ENCODE results near the gene DLG2. TPM values are rescaled to one million over a fixed set of nuclear protein-coding genes. Genes with fewer than 3 reads are reported as not detected.

DLG2 gene
- total RNA-seq, 1 donor from 2014 or later = 0.40 TPM

GRCh38 chr11:84227970-84228665 lies 1399.0 kb downstream of the DLG2 start:
- no peak for DNase-seq (ENCODE audit: low read depth in 2 of 2)

GRCh38 chr11:84224042-84224441 lies 1403.1 kb downstream of the DLG2 start:
- DNase-seq (ENCODE audit: low read depth in 2 of 2) = no peak

- no peak for DNase-seq (ENCODE audit: low read depth in 2 of 2)
These were observed 1408.8 kb downstream of the DLG2 start for GRCh38 chr11:84218318-84218717.

GRCh38 chr11:84215672-84216071 lies 1411.5 kb downstream of the DLG2 start:
- DNase-seq (ENCODE audit: low read depth in 2 of 2) = no peak

GRCh38 chr11:84214557-84214956 lies 1412.6 kb downstream of the DLG2 start:
- no peak for DNase-seq (ENCODE audit: low read depth in 2 of 2)

- DNase-seq (ENCODE audit: low read depth in 2 of 2) = no peak
These were observed 1414.4 kb downstream of the DLG2 start for GRCh38 chr11:84212468-84213390.

- no peak for DNase-seq (ENCODE audit: low read depth in 2 of 2)
These were observed 1415.2 kb downstream of the DLG2 start for GRCh38 chr11:84211896-84212295.

GRCh38 chr11:84194696-84195095 lies 1432.4 kb downstream of the DLG2 start:
- DNase-seq (ENCODE audit: low read depth in 2 of 2) = no peak

- no peak for DNase-seq (ENCODE audit: low read depth in 2 of 2)
These were observed 1433.4 kb downstream of the DLG2 start for GRCh38 chr11:84193706-84194105.

- no peak for DNase-seq (ENCODE audit: low read depth in 2 of 2)
These were observed 1438.6 kb downstream of the DLG2 start for GRCh38 chr11:84188521-84188920.

- no peak for DNase-seq (ENCODE audit: low read depth in 2 of 2)
These were observed 1454.1 kb downstream of the DLG2 start for GRCh38 chr11:84173078-84173477.

- DNase-seq (ENCODE audit: low read depth in 2 of 2) = no peak
These were observed 1462.0 kb downstream of the DLG2 start for GRCh38 chr11:84165139-84165538.

- no peak for DNase-seq (ENCODE audit: low read depth in 2 of 2)
These were observed 1462.4 kb downstream of the DLG2 start for GRCh38 chr11:84164728-84165127.

GRCh38 chr11:84163116-84163515 lies 1464.0 kb downstream of the DLG2 start:
- DNase-seq (ENCODE audit: low read depth in 2 of 2) = no peak

GRCh38 chr11:84157639-84158038 lies 1469.5 kb downstream of the DLG2 start:
- no peak for DNase-seq (ENCODE audit: low read depth in 2 of 2)

GRCh38 chr11:84146826-84147225 lies 1480.3 kb downstream of the DLG2 start:
- no peak for DNase-seq (ENCODE audit: low read depth in 2 of 2)

GRCh38 chr11:84145616-84146185 lies 1481.4 kb downstream of the DLG2 start:
- no peak for DNase-seq (ENCODE audit: low read depth in 2 of 2)

GRCh38 chr11:84144531-84144930 lies 1482.6 kb downstream of the DLG2 start:
- DNase-seq (ENCODE audit: low read depth in 2 of 2) = no peak

GRCh38 chr11:84142411-84142810 lies 1484.7 kb downstream of the DLG2 start:
- DNase-seq (ENCODE audit: low read depth in 2 of 2) = no peak

- no peak for DNase-seq (ENCODE audit: low read depth in 2 of 2)
These were observed 1486.6 kb downstream of the DLG2 start for GRCh38 chr11:84140386-84141169.

GRCh38 chr11:84137960-84138359 lies 1489.2 kb downstream of the DLG2 start:
- DNase-seq (ENCODE audit: low read depth in 2 of 2) = no peak

GRCh38 chr11:84137505-84137904 lies 1489.6 kb downstream of the DLG2 start:
- DNase-seq (ENCODE audit: low read depth in 2 of 2) = no peak

Data from lung microvascular endothelial cell (primary cell).